ENCODE data around the gene PLCD4.

The PLCD4 gene

GRCh38 chr2:218671097-218671653, 63.5 kb downstream of the PLCD4 start:
- DNase-seq, result no peak

GRCh38 chr2:218671654-218672566, 64.2 kb downstream of the PLCD4 start, which contains the start of the genes RNF25 and STK36:
TSS of gene RNF25 (minus strand) at chr2:218672002. CDS start at chr2:218671970, 32 bp downstream.
TSS of gene STK36 (plus strand) at chr2:218672086. CDS start at chr2:218672830, 744 bp downstream.
- DNase-seq, result peak; percentile 64 to 81 (median 74)

GRCh38 chr2:218679119-218679518, 71.4 kb downstream of the PLCD4 start:
- DNase-seq, result no peak

- DNase-seq, result no peak
Measured at GRCh38 chr2:218680061-218680460, 72.4 kb downstream of the PLCD4 start.

Data from stimulated activated naive CD4-positive, alpha-beta T cell (primary cell).